Measurements from ENCODE around the gene DNM2.

The DNM2 gene

DNA sequence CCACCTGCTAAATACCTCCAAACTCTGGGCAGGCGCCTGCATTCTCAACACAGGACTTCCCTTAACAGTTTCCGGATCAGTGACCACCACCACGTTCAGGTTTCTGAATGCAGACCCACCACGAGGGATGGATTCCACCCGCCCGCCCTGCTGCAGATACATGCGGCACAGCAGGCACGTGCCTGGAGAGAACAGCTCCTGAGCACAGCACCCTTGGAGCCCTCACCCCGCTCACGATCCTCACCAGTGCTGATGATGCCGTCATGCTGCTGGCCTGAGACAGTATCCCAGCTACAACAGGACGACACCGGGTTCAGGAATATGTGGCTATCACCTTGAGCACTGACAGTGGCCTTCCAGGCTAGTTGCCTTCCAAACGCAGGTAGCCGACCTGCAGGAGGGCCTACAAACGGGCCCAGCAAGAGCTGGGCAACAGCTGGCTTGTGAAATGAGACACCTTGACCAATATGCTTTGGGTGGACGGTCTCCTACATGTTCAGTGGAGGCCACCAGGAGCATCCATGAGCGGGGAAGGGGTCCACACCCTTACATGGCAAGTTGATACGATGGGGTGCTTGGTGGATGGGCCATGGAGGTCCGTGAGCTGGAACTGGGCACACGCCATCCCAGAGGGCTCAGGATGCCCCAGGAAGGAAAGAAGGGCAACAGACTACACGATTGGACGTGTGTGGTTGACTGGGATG lies 26.5 kb upstream of the DNM2 start:
- DNase-seq (ENCODE audit: low spot score), result no peak

- no peak for DNase-seq (ENCODE audit: low spot score)
Observed at GRCh38 chr19:10691883-10692282, 26.0 kb upstream of the DNM2 start.

DNA sequence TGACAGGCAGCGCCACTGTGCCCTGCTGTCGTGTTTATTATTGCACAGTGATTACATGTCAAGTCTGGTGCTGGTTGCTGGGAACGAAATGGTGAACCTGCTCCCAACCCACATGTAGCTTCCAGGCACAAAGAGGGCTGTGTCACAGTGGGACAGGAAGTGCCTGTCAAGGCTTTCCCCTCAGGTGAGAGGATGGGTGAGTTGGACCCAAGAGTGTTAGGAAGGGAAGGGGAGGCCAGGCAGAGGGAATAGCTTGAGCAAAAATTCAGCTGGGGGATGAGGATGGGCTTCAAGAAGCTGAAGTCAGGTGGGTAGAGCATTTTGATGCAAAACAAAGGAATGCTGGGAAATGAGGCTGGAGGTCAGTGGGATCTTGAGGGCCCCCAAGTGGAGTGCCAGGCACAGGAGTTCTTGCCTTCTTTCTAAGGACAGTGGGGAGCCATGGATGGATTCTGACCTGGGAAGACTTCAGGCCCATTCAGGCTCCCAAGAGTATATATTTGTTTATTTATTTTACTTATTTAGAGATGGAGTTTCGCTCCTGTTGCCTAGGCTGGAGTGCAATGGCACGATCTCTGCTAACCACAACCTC lies 25.1 kb upstream of the DNM2 start:
- no peak for DNase-seq (ENCODE audit: low spot score)

DNA sequence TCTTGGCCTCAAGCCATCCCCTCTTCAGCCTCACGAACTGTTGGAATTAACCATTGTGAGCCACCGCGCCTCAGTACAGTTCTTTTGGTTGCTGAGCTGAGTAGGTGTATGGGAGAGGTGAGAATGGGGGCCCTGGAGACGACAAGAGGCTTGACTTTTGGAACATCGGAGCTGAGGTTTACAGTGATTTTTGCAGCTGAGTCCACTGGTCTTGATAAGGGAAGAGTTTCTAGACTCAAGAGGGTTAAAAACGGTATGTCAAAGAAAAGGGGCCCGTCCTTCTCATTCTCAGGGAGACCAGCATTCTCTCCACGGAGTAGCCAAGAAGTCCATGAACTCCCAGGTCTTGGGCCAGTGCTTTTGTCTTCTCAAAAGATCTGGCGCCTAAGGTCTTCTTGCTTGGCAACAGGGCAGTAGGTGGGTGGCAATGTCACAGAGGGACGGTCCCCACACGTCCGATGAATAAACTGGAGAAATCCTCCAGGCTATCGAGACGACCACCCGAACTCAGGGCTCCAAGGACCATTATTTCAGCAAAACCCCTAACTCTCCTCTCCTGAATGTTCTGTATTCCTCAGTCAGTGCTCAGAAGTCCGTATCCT lies 23.1 kb upstream of the DNM2 start:
- no peak for DNase-seq (ENCODE audit: low spot score)

DNA sequence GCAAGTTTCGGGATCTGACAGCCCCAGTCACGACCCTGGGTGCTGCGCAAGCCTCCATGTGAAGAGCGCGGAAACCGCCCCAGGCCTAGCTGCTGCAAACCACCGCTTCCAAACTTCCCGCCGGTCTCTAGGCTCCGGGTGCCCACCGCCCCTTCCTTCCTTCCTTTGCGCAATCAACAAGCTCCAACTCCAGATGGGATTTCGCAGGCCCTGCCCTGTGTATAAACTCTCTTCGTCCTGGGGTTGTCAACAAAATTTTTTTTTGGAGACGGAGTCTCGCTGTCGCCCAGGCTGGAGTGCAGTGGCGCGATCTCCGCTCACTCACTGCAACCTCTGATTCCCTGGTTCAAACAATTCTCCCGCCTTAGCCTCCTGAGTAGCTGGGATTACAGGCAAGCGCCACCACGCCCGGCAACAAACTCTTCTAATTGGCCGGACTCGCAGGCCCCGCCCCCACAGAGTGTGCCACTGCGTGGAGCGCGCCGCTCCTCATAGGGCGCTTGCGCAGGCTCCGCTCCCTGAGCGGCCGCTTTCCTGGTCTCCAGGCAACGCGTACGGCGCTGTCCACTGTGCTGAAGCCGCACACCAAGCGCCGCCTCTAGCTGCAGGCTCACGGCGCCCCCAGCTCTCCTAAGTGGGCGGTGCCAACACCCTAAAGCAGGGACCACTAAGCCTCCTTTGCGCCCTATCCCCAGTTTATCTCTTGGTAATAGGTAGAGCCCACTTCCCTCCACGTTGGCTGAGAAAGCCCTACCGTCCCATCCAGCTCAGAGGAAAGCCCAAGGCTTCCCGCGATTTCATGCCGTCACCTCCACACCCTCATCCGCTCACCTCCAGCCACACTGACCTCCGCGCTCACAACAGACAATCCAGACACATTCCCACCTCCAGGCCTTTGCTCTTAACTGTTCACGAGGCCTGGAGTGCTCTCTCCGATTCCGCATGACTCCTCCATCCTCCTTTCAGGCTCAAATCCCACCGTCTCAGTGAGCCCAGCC lies 22.2 kb upstream of the DNM2 start:
- DNase-seq (ENCODE audit: low spot score), result peak; percentile 83

- DNase-seq (ENCODE audit: low spot score), result peak; percentile 60
Observed at GRCh38 chr19:10699650-10700335, 18.1 kb upstream of the DNM2 start.

GRCh38 chr19:10701955-10702525 lies 15.8 kb upstream of the DNM2 start:
- no peak for DNase-seq (ENCODE audit: low spot score)

- DNase-seq (ENCODE audit: low spot score), result no peak
Observed at GRCh38 chr19:10706990-10707389, 10.9 kb upstream of the DNM2 start.

- DNase-seq (ENCODE audit: low spot score), result no peak
Observed at GRCh38 chr19:10707440-10707839, 10.4 kb upstream of the DNM2 start.

DNA sequence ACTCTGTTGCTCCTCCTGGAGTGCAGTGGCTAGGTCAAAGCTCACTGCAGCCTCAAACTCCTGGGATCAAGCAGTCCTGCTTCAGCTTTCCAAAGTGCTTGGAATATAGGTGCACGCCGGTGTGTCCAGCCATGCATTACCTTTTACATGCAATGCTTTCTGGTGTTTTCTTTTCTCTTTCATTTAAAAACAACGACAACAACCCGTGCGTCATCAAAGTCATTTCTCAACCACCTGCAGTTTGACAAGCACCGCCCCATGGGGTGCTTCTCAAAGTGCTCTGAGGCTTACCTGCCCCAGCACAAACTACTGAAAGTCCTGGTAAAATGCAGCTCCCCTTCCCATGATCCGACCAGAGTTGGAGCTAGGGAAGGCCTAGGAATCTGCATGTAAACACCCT lies 9.6 kb upstream of the DNM2 start:
- DNase-seq (ENCODE audit: low spot score), result no peak

- DNase-seq (ENCODE audit: low spot score), result no peak
Observed at GRCh38 chr19:10712045-10712444, 5.8 kb upstream of the DNM2 start.

DNA sequence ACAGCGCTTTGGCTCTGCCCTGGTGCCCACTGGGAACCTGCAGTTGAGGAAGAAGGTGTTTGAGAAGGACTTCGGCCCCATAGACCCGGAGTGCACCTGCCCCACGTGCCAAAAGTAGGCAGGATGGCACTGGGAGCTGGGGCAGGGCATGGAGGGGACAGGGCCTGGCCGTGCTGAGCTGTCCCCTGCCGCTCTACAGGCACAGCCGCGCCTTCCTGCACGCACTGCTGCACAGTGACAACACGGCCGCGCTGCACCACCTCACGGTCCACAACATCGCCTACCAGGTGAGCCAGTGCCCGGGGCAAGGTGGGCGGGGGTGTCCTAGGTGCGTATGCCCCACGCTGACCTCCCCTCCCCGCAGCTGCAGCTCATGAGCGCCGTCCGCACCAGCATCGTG lies 5.1 kb upstream of the DNM2 start:
- no peak for DNase-seq (ENCODE audit: low spot score)

- no peak for DNase-seq (ENCODE audit: low spot score)
Observed at GRCh38 chr19:10713317-10713716, 4.6 kb upstream of the DNM2 start.

GRCh38 chr19:10717054-10717355 lies 874 bp upstream of the DNM2 start:
- DNase-seq (ENCODE audit: low spot score), result no peak

DNA sequence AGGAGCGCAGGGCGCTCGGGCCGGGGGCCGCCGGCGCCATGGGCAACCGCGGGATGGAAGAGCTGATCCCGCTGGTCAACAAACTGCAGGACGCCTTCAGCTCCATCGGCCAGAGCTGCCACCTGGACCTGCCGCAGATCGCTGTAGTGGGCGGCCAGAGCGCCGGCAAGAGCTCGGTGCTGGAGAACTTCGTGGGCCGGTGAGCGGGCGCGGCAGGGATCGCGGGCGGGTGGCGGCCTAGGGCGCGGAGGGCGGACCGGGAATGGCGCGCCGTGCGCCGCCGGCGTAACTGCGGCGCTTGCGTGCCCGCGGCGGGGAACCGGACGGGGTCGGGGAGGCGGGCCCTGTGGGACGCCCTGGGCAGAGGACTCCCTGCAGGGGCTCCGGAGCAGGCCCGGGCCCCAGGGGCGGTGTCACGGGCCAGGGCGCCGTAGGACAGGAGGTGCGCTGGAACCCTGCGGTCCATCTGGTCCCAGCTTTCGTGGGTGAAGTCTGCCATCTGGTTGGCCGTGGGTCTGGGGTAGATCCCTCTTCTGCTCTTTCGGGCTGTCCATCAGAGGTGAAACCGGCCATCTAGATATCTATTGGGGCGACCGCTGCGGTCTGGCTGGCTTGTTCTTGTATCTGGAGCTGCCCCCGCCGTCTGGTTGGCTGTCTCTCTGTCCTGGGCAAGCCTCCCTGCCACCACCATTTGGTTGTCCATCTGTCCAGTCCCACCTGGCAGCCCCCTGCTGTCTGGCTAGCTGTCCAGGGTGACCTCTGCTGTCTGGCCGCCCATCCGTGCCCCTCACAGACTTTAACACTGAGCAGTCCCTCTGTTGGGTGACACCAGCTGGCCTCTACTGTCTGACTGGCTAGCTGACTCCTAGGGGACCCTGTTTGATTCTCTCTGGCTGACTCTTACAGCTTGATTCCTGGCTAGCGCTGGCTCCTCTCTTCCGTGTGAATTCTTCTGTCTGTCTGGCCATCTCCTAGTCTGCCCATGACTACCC lies 622 bp downstream of the DNM2 start:
- peak; percentile 38 for DNase-seq (ENCODE audit: low spot score)

DNA sequence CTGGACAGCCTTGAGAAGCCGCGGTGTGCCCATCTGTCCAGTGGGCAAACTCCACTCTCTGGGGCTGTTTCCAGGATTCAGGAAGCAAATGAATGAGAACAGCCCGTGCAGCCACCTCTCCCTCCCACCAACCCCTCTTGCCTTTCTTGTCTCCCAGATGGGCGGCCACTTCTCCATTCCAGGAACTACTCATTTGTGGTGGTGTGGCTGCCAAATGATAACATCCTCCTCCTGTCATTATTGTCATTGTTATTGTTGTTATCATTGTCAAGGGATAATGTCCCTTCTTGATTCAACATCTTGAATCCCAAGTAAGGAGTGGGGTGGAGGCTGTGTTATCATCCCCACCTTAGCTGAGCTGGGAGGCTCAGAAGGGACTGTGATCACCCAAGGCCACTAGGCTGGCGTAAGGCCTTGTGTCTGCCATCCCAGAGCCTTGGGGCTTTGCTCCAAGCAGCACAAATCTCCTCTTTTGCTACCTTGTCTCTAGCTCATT lies 1.6 kb downstream of the DNM2 start:
- DNase-seq (ENCODE audit: low spot score), result no peak

DNA sequence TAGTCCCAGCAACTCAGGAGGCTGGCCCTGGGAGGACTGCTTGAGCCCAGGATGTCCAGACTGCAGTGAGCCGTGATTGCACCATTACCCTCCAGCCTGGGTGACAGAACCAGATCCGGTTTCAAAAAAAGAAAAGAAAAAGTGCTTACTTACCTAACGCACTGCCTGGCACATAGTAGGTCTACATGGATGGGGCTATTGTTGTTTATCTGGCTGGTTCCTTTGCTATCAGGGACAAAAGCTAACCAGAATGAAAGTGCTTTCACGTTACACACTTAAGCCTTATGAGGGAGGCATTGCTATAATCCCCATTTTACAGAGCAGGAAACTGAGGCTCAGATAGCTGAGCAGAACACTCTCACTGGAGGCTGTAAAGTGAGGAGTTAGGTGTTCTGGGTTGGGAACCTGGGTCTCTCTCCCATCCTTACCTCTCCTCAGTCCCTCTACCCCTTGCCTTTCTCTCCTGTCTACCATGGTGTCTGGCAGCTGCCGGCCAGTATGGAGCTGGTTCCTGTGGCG lies 2.8 kb downstream of the DNM2 start:
- no peak for DNase-seq (ENCODE audit: low spot score)

- DNase-seq (ENCODE audit: low spot score), result no peak
Observed at GRCh38 chr19:10723591-10723990, 5.7 kb downstream of the DNM2 start.

- no peak for DNase-seq (ENCODE audit: low spot score)
Observed at GRCh38 chr19:10724573-10725071, 6.7 kb downstream of the DNM2 start.

DNA sequence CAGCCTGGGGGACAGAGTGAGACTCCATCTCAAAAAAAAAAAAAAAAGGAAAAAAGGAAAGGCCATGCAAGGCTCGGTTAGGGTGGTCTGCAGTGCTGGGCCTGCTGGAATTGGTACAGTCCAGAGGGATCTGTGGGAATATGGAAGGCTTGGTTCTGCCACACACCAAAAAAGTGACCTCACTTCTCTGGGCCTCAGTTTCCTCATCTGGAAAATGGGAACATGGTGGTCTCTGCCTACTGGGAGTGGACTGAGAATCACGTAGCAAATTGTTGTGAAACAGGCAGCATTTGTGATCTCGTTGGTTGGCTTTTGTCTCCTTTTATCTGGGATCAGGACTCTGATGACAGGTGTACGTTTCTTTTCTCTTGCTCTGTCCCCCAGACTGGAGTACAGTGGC lies 7.5 kb downstream of the DNM2 start:
- DNase-seq (ENCODE audit: low spot score), result no peak
